HG02943 (cell line): ENCODE data around the gene KCTD4.
"Not testable (repeated sequence)": the region's sequence is repeated elsewhere in the genome, so short reads cannot be mapped to it uniquely, and the experiment has no call there.

Experiments used
- ATAC-seq: cut with Tn5 transposase; IDR thresholded peaks from one replicate; pipeline ENCODE4 v1.9.1; 2021; ENCODE audit warnings: mild to moderate bottlenecking, low read depth, moderate library complexity; ENCODE audit not compliant: unreplicated experiment

KCTD4 gene

DNA sequence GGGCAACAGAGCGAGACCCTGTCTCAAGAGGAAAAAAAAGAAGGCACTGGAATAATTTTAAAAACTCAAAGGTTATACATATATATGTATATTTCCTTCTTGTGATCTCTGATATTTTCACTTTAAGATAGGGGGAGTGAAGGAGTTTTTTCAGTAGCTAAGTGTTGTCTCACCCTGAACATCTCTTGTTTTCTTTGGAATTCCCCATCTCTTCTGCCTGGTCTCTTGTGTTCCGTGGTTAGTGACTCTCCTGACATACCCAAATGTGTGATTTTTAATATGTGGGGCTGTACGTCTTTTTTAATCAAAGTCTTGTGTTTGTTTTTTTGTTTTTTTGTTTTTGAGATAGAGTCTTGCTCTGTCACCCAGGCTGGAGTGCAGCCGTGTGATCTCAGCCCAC, 15.3 kb upstream of the KCTD4 start:
- no peak for ATAC-seq

DNA sequence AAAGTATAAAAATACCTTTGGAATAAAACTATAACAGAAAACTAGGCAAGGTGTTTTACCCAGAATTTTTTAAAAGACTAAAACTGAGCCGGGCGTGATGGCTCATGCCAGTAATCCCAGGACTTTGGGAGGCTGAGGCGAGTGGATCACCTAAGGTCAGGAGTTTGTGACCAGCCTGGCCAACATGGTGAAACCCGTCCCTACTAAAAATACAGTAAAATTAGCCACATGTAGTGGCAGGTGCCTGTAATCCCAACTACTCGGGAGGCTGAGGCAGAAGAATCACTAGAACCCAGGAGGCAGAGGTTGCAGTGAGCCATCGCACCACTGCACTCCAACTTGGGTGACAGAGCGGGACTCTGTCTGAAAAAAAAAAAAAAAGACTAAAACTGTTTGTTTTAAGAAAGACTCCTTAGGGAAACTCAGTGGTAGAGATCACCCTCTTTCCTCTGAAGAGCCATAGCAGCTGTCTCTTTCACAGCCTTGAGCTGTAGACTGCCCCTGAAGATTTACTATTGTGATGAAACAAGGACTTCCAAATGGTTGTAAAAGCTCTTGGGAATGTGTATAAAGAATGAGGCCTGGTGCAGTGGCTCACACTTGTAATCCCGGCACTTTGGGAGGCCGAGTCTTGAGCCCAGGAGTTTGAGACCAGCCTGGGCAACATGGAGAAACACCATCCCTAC, 14.7 kb upstream of the KCTD4 start:
- no peak for ATAC-seq

DNA sequence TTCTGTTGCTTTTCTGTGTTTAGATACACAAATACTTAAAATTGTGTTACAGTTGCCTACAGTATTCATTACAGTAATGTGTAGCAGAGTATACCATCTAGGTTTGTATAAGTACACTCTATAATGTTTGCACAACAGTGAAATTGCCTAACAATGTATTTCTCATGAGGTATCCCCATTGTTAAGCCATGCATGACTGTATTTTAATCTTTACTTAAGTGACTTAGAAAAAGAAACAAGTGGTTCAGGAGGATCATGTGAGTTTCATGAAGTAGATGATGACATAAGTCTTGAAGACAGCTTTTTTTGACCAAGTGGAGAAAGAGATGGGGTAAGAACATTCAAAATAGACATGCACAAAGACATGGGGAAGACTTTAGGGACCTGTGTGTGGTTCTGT, 8.4 kb upstream of the KCTD4 start:
- no peak for ATAC-seq

DNA sequence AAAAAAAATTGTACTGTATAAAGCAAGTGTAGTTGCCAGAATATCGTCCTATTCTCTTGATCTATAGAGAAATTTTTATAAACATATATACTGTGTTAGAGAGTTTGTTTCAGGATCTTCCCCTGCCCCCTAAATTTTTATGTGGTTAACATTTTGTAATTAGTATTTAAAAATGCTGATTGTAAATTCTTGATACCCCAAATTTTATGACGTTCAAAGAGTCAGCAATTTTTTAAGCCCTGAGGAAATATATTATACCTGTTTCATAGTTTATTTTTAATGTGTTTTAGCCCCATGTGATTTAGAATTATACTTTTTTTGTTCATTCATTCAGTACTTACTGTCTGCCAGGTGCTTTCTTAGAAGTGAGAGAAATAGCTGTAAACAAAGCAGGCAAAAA, 7.3 kb upstream of the KCTD4 start:
- no peak for ATAC-seq

DNA sequence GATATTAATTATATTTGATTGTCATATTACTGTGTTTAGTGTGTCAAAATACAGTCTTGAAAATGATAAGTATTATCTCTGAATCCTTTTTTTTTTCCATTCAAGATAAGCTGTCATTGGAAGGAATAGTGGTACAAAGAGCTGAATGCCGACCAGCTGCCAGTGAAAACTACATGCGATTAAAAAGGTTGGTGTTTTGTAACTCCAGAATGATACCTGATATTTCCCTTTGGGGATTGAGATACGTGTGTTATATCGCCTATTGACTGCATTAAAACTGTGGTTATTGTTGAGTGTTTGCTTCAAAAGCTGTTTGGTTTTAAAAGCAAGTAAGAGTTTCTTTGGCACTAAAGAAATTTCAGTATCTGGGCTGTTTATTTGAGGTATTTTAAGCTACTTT, 6.5 kb upstream of the KCTD4 start:
- no peak for ATAC-seq

DNA sequence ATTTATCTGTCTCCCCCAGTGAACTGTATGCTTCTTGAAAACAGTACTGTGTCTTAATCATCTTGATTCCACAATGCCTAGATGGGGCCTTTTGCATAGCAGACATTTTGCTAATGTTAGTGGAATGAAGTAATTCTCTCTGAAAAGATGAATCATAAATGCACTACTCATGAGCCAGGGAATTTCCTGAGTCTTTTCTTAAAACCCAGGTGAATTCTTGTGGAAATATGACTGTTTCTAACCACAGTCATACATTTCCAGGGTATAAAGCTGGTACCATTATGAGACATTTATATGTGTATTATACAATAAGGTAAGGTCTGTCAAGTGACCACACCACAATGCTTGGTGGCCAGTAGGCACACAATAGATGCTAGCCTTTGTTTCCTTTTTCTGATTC, 5.5 kb upstream of the KCTD4 start:
- ATAC-seq: no peak

DNA sequence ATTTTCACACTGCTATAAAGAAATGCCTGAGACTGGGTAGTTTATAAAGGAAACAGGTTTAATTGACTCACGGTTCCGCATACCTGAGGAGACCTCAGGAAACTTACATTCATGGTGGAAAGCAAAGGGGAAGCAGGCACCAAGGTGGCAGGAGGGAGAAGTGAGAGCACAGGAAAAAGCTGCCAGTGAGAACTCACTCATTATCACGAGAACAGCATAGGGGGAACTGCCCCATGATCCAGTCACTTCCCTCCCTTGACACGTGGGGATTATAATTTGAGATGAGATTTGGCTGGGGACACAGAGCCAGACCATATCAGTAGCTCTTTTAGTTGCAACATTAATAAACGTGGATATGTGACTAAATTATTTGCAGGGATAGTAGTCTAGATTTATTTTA, 4.3 kb upstream of the KCTD4 start:
- ATAC-seq: no peak

DNA sequence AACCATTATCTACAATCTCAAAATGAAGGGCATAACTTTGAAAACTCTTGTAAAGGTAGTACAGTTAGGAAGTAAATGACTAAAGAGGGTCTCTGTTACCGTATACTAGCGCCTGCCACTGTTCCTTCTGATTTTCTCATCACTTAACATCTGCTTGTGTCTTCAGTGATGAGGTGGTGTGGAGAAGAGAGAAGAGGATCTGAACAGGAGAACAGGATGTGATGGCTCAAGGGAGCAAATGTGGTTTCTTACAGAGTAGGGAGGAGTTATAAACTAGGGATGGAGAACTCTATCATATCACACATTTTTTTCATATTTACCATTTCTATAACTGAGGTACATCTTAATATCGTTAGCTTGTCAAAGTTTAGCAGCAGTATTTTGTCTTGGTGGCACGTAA, 1.1 kb downstream of the KCTD4 start:
- ATAC-seq: no peak

DNA sequence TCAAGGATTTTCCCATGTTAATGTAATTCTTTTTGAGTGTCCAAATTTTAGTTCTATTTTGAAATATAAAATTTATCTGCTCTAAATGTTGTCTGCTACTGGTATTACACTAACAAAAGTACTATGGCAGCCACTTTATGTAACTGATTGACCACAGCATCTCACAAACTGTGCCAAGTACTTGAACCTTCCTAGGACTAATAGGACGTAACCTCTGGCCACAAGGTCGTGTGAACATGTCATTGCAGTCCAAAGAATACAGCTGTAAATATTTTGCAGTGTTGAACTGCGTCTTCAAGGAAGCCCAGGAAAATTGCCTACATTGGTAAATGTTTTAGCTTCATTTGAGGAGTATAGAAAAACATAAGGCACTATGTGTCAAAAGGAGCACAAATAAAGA, 1.9 kb downstream of the KCTD4 start:
- ATAC-seq: no peak

DNA sequence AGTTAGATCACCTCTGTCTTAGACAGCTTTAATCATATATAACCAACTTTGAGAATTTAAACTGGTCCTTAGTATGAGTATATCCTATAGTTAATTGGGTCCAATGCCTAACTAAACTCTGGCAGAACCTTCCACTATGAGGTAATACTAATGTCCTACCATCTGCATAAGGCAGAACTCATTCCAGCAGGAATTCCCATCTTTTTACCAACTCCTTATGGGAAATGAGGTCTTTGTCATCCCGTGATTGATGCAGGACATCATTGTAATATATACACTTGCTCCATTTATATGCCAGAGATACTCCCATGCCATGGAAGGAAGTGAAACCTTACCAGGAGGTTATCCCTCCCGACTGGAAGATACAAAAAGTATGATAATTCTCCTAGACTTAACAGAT, 2.8 kb downstream of the KCTD4 start:
- ATAC-seq: no peak

DNA sequence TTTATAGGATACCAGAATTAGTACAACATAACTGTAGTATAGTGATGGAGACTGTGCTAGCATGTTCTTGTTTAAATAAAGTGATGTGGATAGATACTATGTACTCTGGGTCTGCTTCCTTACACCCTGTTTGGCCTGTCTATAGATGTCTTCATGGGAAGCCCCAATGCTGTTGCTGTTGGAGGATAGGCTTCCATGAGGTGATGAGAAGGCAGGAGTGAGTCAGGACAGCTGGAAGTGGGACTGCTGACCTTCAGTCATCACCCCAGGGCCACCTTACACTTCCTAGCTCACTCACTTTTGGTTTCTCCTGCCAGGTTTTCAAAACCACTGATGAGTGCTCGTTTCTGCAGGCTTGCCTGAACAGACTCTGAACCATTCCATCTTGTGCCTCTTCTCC, 4.2 kb downstream of the KCTD4 start:
- no peak for ATAC-seq

DNA sequence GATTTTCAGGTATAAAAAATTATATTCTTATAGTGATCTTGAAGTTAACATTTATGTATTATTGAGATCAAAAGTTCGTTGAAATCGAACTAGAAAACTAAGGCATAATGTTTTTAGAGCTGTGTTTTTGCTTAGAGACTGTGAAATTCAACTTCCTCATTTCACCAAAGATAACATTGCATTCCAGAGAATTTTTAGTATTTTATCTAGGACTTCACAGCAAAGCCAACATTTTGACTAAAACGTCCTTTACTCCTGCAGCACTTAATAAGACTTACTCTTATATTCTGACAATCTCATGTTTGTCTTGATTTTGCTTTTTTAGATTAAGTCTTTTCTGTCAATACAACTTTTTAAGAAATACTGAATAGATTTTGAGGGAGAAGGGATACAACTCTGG, 4.7 kb downstream of the KCTD4 start:
- ATAC-seq: no peak

DNA sequence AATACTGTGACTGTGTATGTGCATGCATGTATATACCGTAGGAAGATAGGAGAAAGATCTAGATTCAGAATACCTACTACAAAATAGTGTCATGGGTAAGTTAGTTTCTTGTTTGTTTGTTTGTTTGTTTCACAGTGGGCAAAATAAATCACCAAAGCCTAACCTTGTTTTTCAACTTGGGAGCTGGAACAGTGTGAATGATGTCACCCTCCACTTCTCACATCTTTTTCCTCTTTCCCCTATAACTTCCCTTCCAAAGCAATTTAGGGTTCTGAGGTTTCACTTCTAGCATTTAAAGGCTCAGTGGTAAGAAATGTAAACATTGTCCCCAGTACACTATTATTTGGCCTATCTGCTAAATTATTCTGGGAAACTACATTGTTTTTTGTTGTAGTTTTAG, 5.4 kb downstream of the KCTD4 start:
- ATAC-seq: no peak

DNA sequence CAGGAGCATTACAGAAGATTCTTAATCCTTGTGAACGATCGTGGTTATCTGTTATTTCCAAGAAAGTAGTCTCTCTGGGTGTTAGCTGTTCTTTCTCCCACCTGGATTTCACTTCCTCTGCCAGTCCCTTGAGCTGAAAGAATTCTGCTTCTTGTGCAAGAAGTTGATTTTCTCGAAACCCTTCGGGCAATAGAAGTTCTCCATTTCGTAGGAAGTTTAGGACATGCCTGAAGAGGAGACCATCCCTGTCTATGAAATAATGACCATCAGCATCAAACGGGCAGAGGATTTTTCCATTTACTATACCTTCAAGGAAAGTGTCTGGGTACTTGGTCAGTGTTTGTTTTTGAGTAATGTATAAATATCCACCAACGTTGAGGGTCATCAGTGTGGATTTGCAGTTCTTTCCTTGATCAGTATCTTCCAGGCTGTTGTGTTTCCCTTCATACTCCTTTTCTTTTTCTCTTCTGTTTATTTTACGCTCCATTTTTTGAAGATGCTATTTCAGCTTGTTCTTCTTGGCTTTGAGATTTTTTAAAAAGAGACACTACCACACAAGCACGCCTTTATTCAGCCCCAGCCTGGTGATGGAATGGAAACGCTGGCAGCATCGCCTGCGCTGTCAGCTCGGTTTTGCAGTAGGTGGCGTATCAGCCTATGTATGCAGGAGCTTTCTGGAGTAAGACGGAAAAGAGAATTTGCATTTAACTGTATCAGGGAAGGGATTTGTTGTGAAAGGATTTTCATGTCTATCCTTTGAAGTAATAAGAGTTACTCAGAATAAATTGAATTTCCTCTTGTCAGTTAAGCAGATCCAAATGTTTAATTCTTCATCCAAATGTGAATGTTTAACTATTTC, 6.5 kb downstream of the KCTD4 start:
- ATAC-seq: no peak

DNA sequence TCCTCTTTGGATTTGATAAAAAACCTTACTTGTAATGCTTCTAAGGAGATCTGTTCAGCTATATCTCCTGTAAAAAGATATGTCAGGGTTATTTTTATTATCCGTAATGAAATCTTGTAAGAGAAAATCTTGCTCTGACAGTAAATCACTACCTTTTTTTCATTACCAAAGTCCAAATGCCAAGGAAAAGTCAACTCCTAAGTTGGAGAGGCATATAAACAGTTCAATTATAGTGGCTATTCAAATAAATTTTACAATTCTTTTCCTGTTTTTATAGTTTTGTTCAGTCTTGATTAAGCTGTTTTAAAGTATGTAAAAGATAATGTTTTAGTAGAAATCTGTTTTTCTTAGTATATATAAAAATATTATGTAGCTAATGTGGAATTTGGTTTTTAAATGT, 9.0 kb downstream of the KCTD4 start:
- ATAC-seq: no peak

DNA sequence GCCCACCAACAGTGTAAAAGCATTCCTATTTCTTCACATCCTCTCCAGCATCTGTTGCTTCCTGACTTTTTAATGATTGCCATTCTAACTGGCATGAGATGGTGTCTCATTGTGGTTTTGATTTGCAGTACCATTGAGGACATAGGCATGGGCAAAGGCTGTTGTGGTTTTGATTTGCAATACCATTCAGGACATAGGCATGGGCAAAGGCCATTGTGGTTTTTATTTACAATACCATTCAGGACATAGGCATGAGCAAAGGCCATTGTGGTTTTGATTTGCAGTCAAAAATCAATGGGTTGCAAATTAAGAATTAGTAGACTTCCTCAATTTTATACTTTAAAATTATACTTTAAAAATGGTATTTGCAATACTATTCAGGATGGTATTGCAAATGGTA, 11.3 kb downstream of the KCTD4 start:
- ATAC-seq: not testable (repeated sequence)

DNA sequence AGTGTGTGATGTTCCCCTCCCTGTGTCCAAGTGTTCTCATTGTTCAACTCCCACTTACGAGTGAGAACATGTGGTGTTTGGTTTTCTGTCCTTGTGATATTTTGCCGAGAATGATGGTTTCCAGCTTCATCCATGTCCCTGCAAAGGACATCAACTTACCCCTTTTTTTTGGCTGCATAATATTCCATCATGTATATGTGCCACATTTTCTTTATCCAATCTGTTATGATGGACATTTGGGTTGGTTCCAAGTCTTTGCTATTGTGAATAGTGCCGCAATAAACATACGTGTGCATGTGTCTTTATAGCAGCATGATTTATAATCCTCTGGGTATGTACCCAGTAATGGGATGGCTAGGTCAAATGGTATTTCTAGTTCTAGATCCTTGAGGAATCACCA, 11.8 kb downstream of the KCTD4 start:
- ATAC-seq: not testable (repeated sequence)

DNA sequence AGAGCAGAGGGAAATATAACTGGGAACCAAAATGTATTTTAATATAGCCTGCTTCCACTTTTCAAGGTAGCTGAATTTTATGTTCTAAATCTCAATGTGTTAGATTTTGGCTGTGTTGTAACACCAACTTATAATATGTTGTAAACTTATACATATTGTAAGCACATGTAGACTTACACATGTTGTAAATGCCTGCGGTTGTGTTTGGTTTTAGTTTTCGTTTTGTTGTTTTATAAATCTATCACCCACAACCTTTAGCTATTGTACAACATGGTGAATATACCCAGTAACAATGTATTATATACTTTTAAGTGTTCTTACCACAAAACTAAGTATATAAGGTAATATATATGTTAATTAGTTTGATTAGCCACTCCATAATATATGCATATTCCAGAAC, 15.6 kb downstream of the KCTD4 start:
- no peak for ATAC-seq

DNA sequence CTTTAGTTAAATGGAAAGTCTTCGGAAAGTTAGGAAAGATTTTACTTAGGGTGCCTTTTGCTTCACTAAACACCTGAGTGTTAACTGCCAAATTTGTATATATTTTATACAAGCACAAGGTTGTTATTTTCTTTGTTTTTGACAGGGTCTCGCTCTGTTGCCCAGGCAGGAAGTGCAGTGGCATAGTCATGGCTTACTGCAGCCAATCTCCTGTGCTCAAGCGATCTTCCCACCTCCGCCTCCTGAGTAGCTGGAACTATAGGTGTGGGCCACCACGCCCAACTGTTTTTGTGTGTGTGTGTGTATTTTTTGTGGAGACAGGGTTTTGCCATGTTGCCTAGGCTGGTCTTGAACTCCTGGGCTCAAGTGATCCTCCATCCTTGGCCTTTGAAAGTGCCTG, 16.2 kb downstream of the KCTD4 start:
- no peak for ATAC-seq

DNA sequence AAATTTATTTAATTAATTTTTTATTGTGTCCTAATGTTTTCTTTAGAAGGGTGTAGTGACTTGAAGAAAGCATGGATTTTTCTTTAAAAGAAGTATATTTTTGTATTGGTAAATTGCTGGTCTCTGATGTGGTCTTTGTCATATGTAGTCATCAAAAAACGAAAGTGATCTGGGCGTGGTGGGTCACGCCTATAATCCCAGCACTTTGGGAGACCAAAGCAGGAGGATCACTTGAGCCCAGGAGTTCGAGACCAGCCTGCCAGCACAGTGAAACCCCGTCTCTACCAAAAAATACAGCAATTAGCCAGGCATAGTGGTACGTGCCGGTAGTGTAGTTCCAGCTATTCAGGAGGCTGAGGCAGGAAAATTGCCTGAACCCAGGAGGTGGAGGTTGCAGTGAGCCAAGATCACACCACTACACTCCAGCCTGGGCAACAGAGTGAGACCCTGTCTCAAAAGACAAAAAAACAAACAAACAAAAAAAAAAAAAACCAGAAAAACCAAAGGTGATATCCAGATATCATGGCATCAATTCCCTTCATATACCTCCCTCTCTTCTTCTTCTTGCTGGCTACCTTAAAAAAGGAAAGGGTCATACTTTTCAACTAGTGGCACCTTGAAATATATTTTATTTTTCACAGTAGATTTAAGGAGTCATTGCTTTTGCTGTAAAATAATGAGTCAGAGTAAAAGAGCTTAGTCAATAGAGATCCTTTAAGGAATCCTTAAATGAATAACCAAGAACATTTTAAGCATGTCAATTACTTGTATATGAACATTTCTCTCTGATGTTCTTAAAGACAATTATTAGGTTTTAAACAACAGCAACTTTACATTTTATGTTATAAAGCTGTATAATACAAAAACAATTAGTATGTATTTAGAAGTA, 19.9 kb downstream of the KCTD4 start:
- no peak for ATAC-seq

DNA sequence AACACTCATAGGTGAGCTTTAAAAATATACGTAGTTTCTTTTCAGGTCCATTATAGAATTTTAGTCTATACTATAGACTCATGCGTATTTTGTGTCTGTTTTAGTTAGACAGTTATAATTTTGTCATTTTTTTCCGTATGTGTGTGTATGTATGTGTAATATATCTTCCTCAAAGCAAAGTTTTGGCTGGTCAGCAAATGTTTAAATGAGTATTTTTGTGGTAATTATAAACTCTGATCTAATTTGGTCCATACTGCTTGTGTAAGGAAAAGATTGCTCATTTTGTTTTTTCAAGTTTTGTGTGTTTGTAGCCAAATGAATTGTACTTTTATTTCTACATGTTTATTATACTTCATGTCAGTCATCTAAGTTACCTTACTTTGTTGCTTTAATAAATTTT, 20.5 kb downstream of the KCTD4 start:
- no peak for ATAC-seq
